GM21367 (cell line): ENCODE results near the gene PGGT1B.

Experiments used
- ATAC-seq: cut with Tn5 transposase; IDR thresholded peaks from one replicate; pipeline ENCODE4 v1.9.1; 2021; ENCODE audit not compliant: unreplicated experiment

Gene PGGT1B

DNA sequence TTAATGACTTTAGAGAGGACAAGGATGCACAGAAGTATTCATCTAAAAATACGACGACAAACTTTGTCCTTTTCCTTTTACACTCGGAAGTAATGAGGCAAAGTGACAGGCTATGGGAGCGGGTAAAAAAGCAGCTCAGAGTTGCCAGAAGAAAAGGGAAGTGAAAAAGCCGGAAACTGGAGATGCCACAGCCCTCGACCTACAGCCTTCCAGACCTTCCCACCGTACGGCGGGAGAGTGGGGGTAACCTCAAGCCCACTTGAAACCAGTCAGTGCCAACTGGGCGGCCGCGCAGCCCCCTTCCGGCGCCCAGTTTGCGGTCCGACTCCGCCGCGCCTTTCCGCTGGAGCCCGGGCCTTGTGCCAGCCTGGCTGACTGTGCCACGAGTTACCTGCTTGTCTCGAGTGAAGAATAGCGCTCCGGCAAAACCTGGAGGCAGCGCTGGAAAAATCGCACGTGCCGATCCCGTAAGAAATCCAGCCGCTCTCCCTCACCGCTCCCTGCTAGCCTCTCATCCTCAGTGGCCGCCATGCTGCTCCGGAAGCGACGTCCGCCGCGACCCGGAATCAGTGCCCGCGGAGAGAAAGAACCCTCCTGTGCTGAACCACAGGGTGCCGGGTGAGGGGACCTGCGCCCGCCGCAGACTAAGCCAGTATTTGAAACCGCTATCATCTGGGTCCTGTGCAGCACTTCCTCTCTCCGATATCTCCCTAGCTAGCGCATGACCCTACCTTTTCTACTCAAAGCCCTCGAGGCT, at the start of gene PGGT1B:
Gene PGGT1B, minus strand, starts transcription at position 557 of the 757 bp plus-strand sequence. Its CDS starts 26 bp downstream, at position 531.
- peak; percentile 86 for ATAC-seq

GRCh38 chr5:115309751-115310370, 47.2 kb upstream of the PGGT1B start:
- ATAC-seq: no peak

- ATAC-seq: no peak
These were observed 46.1 kb upstream of the PGGT1B start for GRCh38 chr5:115308815-115309214.

GRCh38 chr5:115306011-115306536, 43.4 kb upstream of the PGGT1B start:
- no peak for ATAC-seq

GRCh38 chr5:115304496-115304895, 41.8 kb upstream of the PGGT1B start:
- no peak for ATAC-seq

GRCh38 chr5:115298811-115299210, 36.1 kb upstream of the PGGT1B start:
- no peak for ATAC-seq

DNA sequence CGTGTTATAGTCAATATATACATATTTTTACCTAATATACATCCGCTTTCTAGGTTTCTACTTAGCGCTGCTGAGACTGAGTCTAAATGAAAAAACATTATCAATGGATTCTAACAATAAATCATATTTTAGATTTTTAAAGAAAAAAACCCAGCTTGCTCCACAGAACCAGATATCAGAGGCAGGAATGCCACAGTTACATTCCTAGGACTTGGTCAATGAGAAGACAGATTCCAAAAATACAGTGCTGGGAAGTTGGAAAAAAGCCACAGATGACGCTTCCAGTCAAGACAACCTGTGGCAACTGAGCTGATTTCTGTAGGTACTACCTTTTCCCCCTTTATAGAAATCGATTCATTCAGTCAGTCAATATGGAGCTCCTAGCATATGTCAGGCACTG, 34.4 kb upstream of the PGGT1B start:
- ATAC-seq: no peak

- ATAC-seq: peak; percentile 83
These were observed 33.7 kb upstream of the PGGT1B start, which contains the start of gene CCDC112 for GRCh38 chr5:115296124-115297022. CCDC112 (minus strand) TSS chr5:115296654; CDS start chr5:115296543, 111 bp downstream.

DNA sequence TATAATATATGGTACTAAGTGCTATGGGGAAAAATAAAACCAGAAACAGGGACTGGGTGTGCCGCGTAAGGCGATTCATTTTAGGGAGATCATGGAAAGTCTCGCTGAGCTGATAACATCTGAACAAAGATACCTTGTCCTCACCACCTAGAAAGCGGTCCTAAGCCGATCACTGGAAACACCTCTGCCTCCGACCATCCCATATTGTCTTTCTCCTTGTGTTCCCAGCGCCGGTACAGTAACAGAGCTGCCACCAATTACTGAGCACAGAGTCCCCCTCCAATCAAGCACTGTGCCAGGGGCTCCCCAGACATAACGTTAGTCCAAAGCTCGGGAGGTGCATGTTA, 33.1 kb upstream of the PGGT1B start:
- ATAC-seq: peak; percentile 26

DNA sequence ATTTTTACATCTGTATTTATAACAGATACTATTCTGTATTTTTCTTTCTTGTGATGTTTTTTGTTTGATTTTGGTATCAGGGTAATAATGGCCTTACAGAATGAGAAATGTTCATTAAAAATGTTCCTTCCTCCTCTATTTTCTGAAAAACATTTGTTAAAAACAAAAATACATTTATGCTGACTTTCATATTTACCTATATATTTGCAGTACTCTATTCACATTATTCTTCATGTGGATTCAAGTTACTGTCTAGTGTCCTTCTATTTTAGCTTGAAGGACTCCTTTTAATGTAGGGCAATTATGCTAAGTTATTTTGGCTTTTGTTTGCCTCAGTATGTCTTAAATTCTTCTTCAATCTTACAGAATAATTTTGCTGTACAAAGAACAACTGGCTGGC, 28.7 kb upstream of the PGGT1B start:
- no peak for ATAC-seq

DNA sequence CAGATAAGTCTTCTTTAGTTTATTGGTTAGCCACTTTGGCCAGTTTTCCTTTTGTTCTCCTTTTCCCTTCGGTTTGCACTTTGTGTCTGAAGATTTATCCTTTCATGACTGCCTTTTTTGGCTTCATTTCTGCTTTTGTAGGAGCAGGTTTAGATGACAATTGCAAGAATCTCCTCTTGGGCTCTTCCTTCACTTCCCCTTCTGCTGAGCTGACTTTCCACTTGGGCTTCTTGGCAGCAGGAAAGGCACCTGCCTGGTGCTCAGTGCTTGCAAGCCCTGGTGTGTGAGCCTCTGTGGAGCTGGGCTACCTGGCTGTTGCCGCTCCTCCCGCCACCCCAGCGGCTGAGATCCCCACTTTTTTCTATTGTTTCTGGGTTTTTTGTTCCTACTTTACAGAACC, 26.4 kb upstream of the PGGT1B start:
- ATAC-seq: no peak

- ATAC-seq: no peak
These were observed 21.3 kb upstream of the PGGT1B start for GRCh38 chr5:115284021-115284420.

DNA sequence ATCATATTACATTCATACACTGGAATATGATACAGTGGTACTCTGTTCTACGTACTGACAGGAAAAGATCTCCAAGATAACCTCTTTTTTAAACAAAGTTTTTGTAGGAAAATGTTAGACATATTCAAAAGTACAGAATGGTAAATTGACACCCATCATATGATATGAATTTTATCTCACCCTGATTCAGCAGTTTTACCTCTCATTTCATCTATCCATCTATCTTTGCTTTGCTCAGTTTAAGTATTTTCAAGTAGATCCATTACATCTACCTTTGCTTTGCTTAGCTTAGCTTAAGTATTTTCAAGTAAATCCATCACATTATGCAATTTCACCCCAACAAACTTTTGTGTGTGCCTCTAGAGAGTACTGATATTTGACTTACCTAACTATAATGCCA, 19.5 kb upstream of the PGGT1B start:
- no peak for ATAC-seq

- no peak for ATAC-seq
These were observed 11.9 kb upstream of the PGGT1B start for GRCh38 chr5:115274584-115274983.

DNA sequence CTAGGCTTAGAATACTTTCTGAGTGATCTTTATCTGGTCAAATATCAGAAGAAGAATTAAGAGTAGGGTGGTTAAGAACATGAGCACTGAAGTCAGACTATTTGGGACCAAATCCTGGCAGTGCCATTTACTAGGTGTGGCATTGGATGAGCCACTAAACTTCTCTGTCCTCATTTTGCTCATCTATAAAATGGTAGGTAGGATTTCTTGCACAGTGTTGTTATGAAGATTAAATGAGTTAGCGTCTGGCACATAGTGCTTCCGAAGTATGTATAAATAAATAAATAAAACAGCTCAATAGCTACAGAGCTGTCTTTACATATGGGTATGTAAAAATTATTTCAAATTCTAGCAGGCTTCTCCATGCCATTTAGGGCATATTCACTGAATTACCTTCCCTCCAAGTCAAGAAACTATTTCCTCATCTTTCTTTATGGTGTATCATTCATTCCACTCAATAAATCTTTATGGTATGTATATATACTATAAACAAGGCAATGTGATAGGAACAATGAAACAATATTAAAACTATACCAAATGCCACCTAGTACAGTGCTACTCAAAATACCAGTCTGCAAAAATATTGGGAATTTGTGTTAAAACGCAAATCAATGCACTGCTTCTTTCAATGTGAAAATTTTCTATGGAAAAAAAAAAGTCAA, 9.8 kb upstream of the PGGT1B start:
- no peak for ATAC-seq

DNA sequence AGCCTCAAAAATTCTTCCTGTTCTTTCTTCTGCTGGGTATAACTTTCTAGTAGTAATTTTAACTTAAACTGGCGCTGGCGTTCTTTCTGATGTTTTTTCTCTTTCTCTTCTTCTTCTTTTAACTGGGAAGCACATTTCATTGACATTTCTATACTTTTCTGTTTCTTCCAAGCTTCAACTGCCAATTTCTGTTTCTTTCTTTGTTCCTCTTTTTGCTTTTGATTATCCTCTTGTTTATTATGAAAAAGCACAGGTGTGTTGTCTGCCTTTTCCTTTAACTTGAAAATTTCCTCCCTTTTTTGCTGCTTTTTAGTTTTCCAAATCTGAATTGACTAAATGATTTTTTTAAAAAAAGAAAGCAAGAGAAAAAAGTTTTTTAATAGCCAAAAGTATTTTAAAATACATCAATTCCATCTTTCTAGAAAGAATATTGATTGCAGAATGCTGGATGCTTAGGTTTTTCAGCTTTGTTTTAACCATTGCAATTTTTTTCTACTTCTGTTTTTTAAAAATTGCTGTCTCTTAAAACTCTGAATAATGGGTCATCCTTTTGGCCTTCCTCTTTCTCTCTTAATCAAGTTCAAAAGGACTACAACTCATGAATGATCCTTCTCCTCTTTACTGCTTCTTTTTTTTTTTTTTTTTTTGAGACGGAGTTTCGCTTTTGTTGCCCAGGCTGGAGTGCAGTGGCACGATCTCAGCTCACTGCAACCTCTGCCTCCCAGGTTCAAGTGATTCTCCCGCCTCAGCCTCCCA, 8.8 kb upstream of the PGGT1B start:
- ATAC-seq: no peak

DNA sequence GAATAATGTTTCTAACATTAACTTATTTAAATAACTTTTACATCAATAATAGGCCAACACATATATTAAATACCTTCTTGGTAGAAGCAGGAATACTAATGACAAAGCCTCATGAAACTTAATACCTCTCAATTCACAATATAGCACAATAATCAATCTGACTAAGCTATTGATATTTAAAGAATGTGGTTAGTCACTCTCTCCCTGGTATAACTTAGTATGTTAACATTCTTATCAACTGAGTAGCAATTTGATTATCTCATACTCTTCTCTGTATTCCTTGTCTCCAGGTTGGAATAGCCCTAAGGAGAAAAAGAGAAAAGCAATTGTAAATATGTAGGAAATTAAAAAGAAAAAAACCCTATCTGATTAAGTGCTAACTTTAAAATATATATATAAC, 4.9 kb upstream of the PGGT1B start:
- no peak for ATAC-seq

DNA sequence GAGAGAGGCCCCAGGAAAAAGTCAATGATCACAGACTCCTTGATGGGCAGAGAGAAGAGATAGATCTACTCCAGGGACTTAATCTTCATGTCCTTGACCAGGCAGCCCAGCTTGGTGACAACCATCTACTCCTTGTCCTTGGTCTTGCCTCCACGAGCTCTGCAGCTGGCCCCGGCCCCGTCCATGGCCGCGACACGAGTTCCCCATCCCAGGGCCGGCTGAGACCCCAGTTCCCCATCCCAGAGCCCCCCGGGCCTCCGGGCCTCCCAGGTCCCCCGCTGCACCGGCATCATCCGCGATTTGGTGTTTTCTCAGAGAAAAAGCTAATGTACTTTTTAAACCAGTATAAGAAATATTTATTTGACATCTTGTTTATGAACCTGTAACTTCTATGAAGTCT, 2.5 kb upstream of the PGGT1B start:
- no peak for ATAC-seq

DNA sequence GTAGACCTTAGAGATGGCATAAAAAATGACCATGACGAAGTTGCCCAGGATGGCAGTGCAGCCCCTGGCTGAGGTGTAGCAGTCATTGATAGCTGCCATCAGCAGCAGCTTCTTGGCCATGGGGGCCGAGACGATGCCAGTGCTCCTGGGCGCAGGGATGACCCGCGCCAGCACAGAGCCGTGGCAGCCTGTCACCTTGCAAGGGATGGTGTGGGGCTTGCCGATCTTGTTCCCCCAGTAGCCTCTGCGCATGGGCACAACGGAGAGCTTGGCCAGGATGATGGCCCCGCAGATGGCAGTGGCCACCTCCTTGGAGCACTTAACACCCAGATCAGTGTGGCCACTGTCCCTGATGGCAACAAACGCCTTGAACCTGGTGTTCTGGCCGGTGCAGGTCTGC, 2.1 kb upstream of the PGGT1B start:
- ATAC-seq: no peak

DNA sequence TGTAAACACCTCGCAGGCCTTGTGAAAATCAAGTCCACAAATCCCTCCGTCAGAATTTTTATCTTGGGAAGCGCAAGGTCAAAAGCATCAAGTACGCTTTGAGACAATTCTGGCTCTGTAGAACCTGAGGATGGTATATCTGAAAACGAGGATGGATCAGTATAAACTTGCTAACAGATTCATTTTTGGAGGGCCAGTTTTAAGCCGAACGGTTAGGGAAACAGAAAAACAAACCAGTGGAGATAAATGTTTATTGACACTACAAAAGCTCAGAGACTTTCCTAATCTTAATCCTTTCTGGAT, 352 bp upstream of the PGGT1B start:
- no peak for ATAC-seq

GRCh38 chr5:115262011-115262320, 711 bp downstream of the PGGT1B start:
- peak; percentile 40 for ATAC-seq
